GM12892 (cell line): ENCODE measurements around the gene USP2.

Experiments used
- POLR2A ChIP-seq: IDR thresholded peaks from 2 replicates; pipeline ENCODE4 v1.6.1; 2011; ENCODE audit warnings: low read depth, low read length, control low read depth
- POLR2AphosphoS5 ChIP-seq: IDR thresholded peaks from 2 replicates; pipeline ENCODE4 v1.6.1; 2011; ENCODE audit warnings: low read depth, low read length, control low read depth
- TAF1 ChIP-seq: IDR thresholded peaks from 2 replicates; pipeline ENCODE4 v1.6.1; 2011; ENCODE audit warnings: low read depth, mild to moderate bottlenecking, control low read depth, low read length, borderline replicate concordance

DNA sequence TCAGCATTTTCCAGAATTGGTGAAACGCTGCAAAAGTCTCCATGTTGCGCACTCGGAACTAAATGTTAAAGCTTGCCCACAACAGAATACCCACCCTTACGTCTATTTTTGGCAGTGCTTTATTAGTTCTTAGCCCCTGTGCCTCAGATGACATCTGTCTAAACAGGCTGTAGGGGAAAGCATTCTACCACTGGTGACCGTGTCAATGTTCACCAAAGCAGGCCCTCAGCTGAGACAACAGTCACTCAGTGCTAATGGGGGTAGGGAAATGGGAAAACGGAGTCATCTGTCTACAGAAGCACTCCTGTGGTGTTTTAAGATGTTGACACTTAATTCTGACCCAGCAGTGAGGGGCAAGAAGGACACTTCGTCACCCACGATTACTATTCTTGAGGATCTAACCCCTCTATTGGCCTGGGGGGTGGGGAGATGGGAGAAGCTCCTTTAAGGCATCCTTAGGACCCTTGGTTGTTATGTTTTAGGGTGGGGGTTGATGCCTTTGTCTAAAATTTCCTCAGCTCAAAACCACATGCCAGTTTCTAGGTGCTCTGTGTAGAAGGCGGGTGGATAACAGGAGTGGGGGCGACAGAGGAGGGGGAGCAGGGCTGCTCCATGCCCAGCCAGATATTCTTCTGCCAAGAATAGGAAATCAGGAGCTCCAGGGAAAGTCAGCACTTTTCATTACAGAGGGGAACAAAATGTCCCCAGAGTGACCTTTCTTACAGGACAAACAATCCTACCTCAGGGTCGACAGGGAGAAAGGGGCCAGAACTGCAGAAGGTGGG is 19.4 kb downstream of the USP2 start:
- TF ChIP-seq POLR2AphosphoS5 (no peak), POLR2A (no peak), TAF1 (no peak)
